GM19468 (cell line): Measurements from ENCODE around the gene KRTAP4-6.
"Not testable (repeated sequence)": the region's sequence is repeated elsewhere in the genome, so short reads cannot be mapped to it uniquely, and the experiment has no call there.

Experiments used
- ATAC-seq: cut with Tn5 transposase; IDR thresholded peaks from one replicate; pipeline ENCODE4 v1.9.1; 2021; ENCODE audit warnings: mild to moderate bottlenecking, moderate library complexity, moderate number of reproducible peaks; ENCODE audit not compliant: unreplicated experiment; ENCODE audit errors: extremely low read depth

The KRTAP4-6 gene

GRCh38 chr17:41148971-41149651 is 8.8 kb upstream of the KRTAP4-6 start:
- not testable (repeated sequence) for ATAC-seq

DNA sequence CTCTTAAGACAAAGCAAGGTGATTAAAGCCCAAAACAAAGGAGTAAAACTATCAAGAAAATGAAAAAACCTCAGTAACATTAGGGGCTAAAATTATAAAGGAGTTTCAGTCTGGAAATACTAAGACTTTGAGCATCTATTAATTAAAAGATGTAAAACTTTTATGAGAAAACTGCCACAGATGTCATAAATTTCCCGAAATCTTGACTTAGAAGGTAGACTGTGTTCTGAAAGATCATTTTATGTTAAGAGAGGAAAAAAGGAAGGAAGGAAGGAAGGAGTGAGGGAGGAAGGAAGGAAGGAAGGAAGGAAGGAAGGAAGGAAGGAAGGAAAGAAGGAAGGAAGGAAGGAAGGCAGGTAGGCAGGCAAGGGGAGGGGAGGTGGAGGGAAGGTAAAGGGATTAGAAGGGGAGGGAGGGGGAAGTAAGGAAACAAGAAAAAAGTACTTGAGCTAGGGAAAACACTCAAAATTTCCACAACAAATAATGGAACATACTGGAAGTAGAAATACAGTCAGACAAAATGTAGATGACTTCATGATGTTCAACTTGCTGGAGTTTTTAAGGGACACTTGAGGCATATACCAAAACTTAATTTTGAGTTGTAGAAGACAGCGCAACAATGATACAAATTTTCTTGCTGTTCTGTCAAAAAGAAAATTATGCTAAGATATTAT is 7.3 kb upstream of the KRTAP4-6 start:
- ATAC-seq = no peak

GRCh38 chr17:41145261-41145660 is 4.9 kb upstream of the KRTAP4-6 start:
- ATAC-seq = no peak

DNA sequence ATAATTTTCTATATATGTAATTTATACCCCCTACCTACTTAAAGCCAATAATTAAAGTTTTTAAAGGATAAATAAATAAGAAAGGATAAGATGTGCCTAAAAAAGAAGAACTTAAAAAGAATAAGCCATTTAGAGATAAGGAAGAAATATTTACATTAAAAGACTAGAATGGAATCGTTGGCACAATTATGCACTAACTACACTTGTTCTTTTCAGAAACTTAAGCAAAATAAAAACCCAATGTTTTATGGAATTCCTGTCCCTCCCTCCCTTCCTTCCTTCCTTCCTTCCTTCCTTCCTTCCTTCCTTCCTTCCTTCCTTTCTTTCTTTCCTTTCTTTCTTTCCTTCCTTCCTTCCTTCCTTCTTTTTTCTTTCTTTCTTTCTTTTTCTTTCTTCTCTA is 4.5 kb upstream of the KRTAP4-6 start:
- ATAC-seq = no peak

DNA sequence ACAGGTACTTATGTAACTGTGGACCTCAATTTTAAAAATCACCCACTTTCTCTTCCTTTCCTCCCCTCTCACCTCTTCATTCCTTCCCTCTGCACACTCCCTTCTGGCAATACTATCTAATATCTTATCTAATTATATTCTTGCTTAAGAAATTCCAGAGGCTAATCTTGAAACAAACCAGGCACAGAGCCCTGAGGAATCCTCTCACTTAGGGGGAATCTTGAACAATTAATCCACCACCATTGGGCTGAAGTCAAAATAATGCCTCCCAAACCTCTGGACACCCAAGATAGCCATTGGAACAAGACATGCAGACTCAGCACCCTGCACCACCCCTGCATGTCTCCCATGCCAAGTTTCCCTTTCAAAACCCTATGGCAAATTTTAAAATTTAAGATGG is 1.0 kb upstream of the KRTAP4-6 start:
- no peak for ATAC-seq

DNA sequence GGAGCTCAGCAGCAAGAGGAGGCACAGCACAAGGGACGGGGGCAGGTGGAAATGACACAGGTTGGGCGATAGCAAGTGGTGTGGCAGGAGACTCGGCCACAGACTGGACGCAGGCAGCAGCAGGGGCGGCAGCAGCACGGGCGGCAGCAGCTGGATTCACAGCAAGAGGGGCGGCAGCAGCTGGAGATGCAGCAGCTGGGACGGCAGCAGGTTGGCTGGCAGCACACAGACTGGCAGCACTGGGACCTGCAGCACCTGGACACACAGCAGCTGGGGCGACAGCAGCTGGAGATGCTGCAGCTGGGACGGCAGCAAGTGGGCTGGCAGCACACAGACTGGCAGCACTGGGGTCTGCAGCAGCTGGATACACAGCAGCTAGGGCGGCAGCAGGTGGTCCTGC is 479 bp downstream of the KRTAP4-6 start:
- not testable (repeated sequence) for ATAC-seq

DNA sequence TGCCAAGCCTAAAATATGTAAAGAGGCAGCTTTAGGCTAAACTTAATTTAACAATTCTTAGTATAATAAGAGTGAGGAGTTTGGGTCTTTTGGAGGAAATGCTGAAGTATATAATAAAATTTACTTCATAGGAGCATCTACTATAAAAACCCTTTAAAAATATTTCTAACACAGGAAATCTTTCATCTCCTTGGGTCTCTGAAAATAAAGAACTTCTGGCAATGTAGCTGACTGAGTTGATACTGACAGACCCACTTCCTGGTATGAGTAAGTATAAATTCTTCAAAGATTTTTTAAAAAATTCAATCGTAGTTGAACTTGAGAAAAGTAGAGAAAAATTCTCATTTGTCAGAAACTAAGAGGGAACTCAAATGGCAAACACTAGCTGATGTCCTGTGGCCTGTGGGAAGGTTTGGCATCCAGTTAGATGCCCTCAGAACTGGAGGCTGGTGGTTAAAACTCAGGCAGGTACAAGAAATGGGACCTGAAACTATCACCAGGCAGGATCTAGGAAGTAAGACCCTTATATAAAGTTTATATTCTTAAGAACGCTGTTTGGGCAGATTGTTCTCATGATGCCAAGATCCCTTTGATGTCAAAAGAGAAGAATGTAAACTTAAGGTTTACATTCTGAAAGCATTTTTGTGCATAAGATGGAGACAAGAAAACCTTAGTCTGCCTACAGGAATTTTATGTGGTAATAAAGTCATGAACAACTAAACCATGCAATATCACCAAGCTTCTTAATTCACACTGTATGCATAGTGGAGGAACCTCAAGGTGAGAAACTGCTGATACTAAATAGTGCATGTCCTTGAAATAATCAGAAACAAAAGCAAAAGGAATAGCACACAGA is 6.2 kb downstream of the KRTAP4-6 start:
- ATAC-seq = no peak

- no peak for ATAC-seq
Observed at GRCh38 chr17:41131979-41132378, 8.4 kb downstream of the KRTAP4-6 start.

DNA sequence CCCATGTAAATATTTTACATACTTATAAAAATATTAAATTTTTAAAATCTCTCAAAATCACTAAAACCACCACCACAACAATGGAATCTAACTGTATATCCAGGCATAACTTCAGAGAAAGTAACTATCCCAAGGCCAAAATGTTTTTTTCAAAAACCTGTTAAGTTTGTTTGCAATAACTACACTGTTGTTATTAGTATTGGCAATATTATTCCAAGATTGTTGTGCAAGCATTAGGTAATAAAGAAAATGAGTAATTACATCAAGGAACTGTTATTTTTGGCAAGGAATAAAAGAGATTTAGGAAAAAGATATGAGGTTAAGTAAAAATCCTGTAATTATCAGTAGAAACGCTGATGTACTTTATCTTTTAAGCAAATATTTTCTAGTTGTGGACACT is 13.0 kb downstream of the KRTAP4-6 start:
- no peak for ATAC-seq

DNA sequence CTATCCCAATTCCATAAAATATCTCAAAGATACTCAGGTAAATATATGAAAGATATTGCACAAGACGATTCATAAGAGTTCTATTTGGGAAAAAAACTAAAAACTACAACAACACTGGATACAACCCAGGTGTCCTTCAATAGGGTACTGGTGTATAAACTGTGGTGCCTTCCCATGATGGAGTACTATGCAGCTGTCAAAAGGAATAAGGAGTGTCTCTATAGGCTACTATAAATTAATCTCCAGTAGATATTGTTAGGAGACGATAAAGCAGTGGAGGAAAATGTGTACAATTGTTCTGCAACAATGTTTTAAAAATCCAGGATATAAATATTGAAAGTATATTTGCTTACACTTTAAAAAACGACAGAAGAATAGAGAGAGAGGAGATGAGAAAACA is 13.9 kb downstream of the KRTAP4-6 start:
- ATAC-seq = no peak

GRCh38 chr17:41125064-41125463 is 15.3 kb downstream of the KRTAP4-6 start:
- no peak for ATAC-seq

- not testable (repeated sequence) for ATAC-seq
Observed at GRCh38 chr17:41123991-41124371, 16.4 kb downstream of the KRTAP4-6 start, which contains the start of gene KRTAP4-12. Gene KRTAP4-12, minus strand, starts transcription at chr17:41124182. Its CDS starts 60 bp downstream, at chr17:41124122.

DNA sequence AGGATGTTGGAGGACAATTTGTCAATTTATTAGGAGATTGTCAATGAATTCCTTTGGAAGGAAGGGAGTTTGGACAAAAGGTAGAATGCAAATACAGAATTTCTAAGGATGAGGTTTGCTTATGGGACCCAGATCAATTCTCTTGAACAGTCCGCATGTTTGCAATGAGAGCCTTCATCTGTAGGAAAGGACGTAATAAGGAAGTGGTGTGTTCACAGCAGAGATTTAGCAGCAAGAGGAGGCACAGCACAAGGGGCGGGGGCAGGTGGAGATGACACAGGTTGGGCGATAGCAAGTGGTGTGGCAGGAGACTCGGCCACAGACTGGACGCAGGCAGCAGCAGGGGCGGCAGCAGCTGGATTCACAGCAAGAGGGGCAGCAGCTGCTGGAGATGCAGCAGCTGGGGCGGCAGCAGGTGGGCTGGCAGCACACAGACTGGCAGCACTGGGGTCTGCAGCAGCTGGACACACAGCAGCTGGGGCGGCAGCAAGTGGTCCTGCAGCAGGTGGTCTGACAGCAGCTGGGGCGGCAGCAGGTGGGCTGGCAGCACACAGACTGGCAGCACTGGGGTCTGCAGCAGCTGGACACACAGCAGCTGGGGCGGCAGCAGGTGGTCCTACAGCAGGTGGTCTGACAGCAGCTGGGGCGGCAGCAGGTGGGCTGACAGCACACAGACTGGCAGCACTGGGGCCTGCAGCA is 16.9 kb downstream of the KRTAP4-6 start:
- ATAC-seq = not testable (repeated sequence)

- ATAC-seq = no peak
Observed at GRCh38 chr17:41121742-41122141, 18.6 kb downstream of the KRTAP4-6 start.

DNA sequence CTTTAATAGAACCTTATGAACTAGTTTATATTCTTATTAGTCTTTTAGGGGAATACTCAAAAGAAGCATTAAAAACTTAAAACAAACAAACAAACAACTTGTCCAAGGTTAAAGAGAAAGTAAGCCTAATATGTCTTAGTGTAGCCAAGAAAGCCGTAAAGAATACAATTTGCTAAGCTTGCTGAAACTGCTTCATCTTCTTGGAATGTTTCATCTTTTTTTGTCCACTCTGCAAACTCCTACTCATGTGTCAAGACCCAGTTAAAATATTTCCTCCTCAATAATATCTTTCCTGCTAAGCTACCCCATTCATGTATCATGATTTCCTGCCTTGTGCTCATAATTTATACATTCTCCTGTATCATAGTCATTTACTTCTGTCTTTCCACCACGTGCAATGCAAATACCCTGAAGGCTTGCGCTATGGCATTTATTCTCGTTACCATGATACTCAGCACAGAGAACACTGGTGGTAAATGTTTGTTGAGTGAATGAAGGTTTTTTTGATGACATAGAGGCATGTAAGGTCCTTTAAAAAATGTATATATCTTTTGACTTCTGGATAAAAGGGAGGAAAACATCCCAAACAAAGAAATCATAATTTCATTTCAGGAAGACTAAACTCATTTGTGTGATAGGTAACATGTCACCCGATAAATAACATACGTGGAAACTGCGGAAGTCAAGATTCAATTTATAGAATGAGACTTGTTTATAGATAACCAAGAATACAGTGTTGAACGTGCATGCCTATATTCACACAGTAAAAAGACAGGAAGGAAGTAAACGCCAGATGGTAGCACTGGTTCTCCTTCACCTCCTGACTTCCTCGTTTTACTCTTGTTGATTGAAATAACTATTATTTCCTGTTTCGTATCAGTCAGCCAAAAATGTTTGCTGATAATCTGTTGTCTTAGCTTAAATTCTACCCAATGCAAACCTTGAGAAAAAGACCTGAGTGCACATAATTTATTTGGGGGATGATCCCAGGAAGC is 20.4 kb downstream of the KRTAP4-6 start:
- not testable (repeated sequence) for ATAC-seq

DNA sequence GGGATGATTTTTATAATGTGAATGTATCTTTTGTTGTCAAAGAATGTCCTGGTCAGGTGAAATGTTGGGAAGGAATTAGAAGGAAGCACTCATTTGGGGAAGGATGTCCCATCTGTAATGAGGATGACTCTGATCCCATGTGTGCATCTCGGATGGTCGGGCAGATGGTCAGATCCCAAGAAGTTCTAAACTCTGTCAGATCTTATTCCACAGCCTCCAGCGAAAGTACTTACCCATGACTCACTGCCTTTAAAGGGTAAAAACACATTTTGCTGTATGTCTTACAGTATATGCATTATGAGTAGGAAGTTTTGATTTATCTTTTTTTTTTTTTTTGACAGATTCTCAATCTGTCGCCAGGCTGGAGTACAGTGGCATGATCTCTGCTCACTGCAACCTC is 21.6 kb downstream of the KRTAP4-6 start:
- ATAC-seq = no peak

GRCh38 chr17:41117846-41118386 is 22.4 kb downstream of the KRTAP4-6 start, which contains the start of gene KRTAP4-11:
Gene KRTAP4-11, minus strand, starts transcription at chr17:41118373. Its CDS starts 58 bp downstream, at chr17:41118315.
- ATAC-seq = not testable (repeated sequence)

GRCh38 chr17:41116297-41116696 is 24.0 kb downstream of the KRTAP4-6 start:
- ATAC-seq = no peak
